Left hindlimb (tissue), 1 donor: ENCODE results near the gene RSBN1L.

ENCODE experiments used
- DNase-seq: peaks from one replicate; pipeline ENCODE4 v3.0.0-alpha.2; 2018

RSBN1L gene

DNA sequence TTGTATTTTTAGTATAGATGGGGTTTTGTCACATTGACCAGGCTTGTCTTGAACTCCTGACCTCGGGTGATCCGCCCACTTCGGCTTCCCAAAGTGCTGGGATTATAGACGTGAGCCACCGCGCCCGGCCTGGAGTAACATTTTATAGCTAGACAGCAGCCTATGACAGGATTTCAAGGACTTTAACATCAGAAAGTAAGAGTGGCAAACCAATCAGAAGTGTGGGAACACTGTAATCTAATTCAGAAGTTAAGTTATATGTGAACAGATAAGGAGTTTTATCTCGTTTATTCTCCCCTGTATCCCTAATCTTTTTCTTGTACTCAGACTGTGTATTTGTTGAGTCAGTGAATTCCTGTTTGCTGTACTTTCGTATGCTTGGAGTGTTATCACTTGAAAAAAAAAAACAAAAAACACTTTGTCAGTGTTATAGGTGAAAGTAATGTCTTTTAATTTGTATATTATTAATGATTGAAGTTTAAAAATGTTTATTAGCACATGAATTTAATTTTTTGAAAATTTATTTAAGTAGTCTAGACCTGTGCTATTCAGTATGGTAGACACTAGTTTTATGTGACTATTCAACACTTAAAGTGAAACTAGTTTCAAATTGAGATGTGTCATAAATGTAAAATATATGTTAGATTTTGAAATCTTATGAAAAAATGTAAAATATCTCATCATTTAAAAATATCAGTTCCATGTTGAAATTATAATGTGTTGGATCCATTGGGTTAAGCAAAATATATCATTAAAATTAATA, 38.6 kb downstream of the RSBN1L start:
- no peak for DNase-seq

GRCh38 chr7:77735457-77735856, 39.2 kb downstream of the RSBN1L start:
- no peak for DNase-seq

GRCh38 chr7:77736991-77737390, 40.7 kb downstream of the RSBN1L start:
- no peak for DNase-seq

DNA sequence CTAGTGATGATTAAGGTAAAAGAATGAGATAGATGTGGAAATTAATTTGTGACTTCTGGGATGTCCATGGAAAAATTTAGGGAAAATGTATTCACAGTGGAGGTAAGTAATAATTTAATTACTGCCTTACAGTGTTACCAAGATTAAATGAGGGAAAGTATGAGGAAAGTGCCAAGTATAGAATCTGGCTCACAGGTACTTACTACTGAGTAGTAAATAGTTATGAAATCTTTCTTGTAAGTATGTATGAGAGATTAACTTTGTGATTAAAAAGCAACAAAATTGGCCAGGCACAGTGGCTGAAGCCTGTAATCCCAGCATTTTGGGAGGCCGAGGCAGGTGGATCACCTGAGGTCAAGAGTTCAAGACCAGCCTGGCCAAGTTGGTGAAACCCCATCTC, 42.1 kb downstream of the RSBN1L start:
- no peak for DNase-seq

DNA sequence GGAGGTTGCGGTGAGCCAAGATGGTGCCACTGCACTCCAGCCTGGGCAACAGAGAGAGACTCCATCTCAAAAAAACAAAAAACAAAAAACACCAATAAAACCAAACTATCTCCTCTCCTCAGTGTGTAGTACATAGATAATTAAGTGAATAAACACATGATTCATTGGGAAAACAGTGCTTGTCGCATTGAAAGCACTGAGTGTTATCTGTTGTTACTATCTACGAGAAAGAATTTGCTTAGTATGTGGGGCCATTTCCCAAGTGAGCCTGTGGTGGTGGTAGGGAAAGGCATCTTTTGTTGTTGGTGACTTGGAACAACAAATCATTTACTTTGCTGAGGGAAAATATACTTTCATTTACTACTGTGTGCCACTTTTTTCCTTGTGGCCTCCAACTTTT, 42.6 kb downstream of the RSBN1L start:
- DNase-seq = no peak

- no peak for DNase-seq
Observed at GRCh38 chr7:77740257-77740656, 44.0 kb downstream of the RSBN1L start.

DNA sequence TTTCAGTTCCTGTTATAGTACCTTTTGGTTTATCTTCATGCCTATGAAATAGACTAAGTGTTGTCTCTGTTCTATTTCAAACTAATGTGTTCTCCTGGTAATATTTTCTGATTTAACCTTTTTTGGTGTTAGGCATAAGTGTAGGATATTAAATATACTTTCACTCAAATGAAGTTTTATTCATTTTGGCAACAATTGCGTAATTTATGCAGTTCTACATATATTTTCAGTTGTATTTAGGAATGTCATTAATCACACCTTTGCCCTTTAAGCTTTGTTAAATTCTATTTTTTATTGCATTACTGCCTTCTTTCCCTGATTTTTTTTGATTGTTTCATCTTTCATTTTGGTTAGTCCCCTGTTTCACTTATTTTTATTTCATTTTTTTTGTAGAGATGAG, 47.3 kb downstream of the RSBN1L start:
- no peak for DNase-seq

DNA sequence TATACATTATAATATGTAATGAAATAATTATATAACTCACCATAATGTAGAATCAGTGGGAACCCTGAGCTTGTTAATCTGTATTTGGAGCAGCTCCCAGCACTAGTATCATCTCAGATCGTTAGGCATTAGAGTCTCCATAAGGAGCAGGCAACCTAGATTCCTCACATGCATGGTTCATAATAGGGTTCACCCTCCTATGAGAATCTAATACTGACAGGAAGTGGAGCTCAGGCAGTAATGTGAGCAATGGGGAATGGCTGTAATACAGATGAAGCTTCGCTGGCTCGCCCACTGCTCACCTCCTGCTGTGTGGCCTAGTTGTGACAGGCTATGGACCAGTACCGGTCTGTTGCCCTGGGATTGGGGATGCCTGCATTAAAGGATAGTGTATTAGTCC, 49.5 kb downstream of the RSBN1L start:
- no peak for DNase-seq

- no peak for DNase-seq
Observed at GRCh38 chr7:77746164-77746823, 50.0 kb downstream of the RSBN1L start.

DNA sequence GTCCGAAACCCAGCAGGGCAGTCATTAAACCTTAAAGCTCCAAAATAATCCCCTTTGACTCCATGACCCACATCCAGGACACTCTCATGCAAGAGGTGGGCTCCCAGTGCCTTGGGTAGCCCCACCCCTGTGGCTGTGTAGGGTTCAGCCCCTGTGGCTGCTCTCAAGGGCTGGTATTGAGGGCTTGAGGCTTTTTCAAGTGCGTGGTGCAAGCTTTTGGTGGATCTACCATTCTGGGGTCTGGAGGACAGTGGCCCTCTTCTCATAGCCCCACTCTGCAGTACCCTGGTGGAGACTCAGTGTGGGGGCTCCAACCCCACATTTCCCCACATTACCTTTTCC, 50.5 kb downstream of the RSBN1L start:
- DNase-seq = no peak

DNA sequence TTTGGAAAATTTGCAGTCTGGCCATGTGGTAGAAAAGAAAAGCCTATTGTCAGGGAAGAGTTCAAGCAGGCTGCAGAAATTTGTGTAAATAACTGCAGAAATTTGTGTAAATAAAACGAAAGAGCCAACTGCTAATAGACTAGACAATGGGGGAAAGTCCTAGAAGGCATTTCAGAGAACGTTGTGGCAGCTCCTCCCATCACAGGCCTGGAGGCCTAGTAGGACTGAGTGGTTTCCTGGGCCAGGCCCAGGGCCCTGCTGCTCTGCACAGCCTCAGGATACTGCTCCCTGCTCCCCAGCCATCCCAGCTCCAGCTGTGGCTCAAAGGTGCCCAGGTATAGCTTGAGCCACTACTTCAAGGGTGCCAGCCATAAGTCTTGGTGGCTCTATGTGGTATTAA, 50.9 kb downstream of the RSBN1L start:
- DNase-seq = no peak

DNA sequence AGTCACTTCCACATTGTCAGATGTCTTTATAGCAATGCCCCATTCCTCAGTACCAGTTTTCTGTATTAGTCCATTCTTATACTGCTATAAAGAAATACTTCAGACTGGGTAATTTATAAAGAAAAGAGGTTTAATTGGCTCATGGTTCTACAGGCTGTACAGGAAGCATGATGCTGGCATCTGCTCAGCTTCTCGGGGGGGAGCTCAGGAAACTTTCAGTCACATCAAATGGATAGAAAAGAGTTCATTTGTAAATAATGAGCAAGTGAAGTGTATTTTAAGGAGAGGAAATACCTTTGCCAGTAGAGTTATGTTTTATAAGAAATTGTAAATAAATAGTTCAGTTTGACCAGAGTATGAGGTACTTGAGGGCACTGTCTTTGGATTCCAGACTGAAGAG, 51.5 kb downstream of the RSBN1L start:
- no peak for DNase-seq

GRCh38 chr7:77752016-77752415, 55.8 kb downstream of the RSBN1L start:
- no peak for DNase-seq

- DNase-seq = no peak
Observed at GRCh38 chr7:77753173-77753572, 56.9 kb downstream of the RSBN1L start.

- DNase-seq = no peak
Observed at GRCh38 chr7:77757589-77757988, 61.3 kb downstream of the RSBN1L start.

DNA sequence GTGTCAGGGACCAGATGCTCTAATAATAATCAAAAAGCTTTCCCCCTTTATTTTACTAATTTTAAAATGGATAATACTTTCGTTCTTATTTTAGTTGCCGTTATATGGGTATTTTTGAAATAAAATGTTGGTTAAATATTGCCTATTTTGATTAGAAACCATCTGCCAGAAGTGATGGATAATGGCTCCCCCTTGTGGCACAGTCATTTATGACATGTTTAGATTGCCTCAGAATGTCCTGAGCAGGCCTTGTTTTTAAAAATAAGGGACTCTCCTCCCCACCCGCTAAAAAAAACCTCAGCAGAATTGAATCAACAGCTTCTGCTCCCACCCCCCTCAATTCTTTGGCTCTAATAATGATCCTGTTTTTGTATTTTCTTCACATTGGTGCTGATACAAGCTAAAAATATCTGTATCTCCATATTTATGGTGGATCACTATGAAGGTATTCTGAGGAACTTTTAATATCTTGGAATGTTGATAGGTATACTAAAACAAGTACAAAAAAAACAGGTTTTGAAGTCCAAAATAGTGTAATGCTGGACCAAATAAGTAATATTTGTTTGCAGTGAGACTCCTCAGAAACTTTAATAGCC, 63.1 kb downstream of the RSBN1L start:
- peak; percentile 38 for DNase-seq

DNA sequence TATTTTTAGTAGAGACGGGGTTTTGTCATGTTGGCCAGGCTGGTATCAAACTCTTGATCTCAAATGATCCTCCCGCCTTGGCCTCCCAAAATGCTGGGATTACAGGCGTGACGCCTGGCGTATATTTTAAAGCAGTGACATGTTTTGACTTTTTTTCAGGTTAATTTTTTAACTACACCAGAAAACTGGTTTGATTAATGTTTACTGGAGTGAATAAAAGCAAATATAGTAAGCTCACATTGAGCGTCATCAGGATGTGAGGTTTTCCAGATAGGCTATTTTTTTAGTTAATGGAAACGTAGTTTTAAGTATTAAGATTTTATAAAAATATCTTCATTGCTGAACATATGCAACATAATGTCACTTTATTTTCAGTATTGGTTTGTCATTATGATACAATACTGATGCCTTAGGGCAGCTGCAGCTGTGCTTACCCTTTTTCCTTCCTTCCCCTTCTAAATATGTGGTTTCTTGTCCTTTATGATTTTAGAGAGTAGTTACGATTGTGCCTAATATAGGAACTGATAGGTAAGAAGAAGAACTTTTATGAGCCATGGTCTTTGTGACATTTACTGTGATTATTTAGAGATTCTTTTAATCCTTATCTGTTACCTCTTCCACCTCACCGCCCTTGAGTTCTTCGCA, 64.7 kb downstream of the RSBN1L start:
- DNase-seq = no peak

GRCh38 chr7:77765481-77765880, 69.2 kb downstream of the RSBN1L start:
- DNase-seq = no peak

GRCh38 chr7:77765906-77766800, 69.9 kb downstream of the RSBN1L start:
- no peak for DNase-seq

DNA sequence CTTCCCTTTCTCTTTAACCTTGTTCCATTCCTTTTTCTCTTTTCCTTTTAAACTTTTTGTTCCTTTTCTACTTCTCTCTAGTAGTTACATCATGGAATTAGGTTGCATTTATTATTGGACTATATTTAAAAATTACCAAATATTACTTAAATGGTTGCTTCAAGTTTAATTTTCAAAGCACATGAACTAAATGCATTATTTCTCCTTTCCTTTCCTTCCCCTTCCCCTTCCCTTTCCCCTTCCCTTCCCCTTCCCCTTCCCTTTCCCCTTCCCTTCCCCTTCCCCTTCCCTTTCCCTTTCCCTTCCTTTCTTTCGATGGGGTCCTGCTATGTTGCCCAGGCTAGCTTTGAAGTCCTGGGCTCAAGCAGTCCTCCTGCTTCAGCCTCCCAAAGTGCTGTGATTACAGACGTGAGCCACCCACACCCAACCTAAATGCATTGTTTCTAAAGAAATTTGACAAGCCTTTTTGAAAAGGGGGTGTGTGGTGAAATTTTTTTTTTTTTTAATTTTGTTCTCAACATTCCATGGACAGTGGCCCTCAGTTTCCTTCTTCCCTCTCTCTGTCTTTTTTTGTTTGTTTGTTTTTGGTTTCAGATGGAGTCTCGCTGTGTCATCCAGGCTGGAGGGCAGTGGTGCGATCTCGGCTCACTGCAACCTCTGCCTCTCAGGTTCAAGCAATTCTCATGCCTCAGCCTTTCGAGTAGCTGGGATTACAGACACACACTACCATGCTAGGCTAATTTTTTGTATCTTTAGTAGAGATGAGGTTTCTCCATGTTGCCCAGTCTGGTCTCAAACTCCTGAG, 70.7 kb downstream of the RSBN1L start:
- no peak for DNase-seq

DNA sequence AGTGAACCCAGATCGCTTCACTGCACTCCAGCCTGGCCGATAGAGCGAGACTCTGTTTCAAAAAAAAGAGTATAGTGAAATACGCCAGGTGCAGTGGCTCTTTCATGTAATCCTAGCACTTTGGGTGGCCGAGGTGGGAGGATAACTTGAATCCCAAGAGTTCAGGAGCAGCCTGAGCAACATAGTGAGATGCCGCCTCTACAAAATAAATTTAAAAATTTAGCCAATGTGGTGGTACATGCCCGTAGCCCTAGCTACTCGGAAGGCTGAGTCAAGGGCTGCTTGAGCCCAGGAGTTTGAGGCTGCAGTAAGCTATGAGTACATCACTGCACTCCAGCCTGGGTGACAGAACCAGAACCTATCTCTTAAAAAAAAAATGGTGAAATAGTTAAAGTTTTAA, 74.1 kb downstream of the RSBN1L start:
- no peak for DNase-seq

DNA sequence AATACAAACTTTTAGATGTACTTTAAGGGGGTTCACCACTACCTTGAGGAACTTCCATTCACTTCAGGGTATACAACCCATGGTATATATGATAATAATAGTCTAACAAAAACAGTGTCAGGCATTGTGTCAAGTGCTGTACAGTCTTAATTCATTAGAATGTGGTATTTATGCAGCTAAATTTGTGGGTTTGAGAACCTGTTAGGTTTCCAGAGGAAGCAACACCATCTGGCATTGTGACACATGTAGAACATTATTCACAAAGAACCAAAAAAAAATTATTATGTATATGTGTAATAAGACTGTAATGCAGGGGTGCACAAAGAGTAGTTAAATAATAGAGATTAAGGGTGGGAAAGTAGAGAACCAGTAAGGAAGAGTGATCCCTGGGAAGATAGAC, 75.6 kb downstream of the RSBN1L start:
- DNase-seq = no peak
